HG03439 (cell line): ENCODE results near the gene CELF2.

Source experiments
- ATAC-seq: cut with Tn5 transposase; IDR thresholded peaks from one replicate; pipeline ENCODE4 v1.9.1; 2021; ENCODE audit warnings: mild to moderate bottlenecking, moderate library complexity; ENCODE audit not compliant: unreplicated experiment

Gene CELF2

DNA sequence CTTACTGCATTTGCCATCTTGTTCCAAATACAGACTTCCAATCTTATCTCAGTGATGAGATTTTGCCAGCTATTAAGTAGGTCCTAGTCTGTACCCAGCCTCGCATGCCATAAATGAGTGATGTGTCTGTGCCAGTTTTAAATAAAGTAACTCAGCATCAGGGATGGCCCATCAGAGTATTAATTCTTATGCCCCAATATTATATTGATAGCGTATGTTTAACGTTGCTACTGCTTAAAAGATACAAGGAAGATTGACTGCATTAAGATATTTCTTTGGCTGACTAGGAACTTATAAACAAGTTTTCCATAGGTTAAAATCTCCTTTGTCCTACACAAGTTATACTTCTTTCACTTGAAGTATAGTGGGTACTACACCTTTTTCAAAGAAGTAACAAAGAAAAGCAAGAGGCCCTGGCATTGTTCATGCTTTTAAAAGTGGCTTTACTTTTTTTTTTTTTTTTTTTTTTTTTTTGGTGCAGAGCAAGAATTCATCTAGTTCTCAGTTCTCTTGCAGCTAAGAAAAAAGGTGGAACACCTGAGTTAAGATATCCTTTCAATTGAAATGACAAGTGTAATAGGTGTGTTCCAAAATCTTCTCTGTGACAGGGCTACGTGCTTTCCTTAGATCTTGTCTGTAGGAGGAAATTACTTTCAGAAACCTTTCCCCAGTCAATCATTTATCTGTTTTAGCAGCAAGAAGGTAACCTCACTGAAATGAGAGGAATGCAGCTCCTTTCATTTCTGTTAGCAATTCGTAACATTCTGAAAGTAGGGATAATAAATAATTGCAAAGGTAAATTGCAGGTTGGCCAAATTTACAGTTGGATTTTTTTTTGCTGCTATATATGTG is 245.0 kb downstream of the CELF2 start:
- ATAC-seq: no peak

GRCh38 chr10:11263767-11264166 is 246.1 kb downstream of the CELF2 start:
- no peak for ATAC-seq

DNA sequence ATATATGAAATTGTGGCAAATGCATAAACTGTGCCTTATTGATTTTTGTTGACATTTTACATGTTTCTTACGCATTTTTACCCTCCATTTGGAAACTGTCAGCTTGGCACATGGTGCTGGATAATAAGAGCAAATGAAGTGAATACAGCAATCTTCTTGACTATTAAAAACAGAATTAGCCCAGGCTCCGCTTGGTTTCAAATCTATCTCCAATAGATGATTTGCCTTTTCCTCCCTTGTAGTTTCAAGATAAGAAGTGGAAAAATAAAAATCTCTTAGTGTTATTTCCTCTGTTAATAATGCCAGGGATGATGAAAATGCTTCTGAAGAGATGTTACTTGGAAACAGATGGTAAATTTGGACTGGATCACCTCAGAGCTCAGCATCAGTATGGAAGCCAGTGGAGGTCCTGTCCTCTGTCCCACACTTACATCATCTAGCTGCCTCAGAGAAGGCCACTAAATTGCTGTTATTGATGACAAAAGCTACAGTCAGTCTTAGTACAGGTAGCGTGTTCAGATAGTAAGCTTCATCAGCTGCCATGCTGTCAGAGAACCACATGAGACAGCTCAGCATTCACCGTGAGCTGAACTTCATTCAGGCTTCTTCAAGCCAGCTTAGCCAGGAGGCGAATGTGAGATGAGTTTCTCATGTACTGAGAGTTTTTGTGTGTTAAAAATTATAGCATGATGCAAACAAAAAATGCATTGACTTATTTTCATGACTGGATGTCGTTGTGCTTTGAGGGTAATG is 246.8 kb downstream of the CELF2 start:
- no peak for ATAC-seq

GRCh38 chr10:11265484-11265883 is 247.8 kb downstream of the CELF2 start:
- no peak for ATAC-seq

- no peak for ATAC-seq
These were observed 248.8 kb downstream of the CELF2 start for GRCh38 chr10:11266426-11266825.

- peak; percentile 78 for ATAC-seq
These were observed 252.6 kb downstream of the CELF2 start for GRCh38 chr10:11270135-11270857.

- no peak for ATAC-seq
These were observed 253.1 kb downstream of the CELF2 start for GRCh38 chr10:11270858-11271179.

DNA sequence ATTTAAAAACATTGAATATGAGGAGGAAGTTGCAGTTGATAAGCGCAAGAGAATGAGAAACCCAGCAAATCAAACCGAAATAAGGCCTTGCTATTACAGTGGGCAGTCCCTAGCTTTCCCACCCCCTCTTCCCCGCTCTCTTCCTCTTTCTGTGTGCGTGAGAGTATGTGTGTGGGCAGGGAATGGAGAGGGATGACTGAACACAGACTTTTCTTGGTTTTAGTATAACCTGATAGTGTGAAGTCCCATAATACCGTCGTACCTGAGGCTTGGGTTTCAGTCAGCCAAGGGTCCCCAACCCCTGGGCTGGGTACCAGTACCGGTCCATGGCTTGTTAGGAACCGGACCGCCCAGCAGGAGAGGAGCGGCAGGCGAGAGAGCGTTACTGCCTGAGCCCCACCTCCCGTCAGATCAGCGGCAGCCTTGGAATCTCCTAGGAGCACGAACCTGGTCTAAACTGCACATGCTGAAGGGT is 255.3 kb downstream of the CELF2 start:
- peak; percentile 39 for ATAC-seq

DNA sequence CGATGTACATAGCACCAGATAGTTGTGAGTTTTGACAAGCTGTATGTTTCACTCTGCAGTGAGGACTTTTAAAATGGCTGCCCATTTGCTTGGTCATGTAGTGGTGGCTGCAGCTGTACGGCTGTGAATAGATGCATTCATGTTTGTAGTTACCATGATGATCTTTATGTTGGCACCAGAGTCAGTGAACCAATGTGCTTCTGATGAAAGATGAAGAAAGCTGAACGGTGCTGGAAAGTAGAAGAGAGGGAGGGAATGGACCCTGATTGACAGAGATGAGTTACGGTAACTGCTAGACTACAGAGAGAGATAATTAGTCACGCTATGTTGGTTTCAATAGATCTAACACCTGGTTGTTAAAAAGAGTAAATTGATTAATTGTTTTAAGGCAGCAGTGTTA is 256.8 kb downstream of the CELF2 start:
- ATAC-seq: no peak

- ATAC-seq: no peak
These were observed 258.0 kb downstream of the CELF2 start for GRCh38 chr10:11275651-11276050.

GRCh38 chr10:11276449-11276990 is 258.8 kb downstream of the CELF2 start:
- ATAC-seq: no peak

DNA sequence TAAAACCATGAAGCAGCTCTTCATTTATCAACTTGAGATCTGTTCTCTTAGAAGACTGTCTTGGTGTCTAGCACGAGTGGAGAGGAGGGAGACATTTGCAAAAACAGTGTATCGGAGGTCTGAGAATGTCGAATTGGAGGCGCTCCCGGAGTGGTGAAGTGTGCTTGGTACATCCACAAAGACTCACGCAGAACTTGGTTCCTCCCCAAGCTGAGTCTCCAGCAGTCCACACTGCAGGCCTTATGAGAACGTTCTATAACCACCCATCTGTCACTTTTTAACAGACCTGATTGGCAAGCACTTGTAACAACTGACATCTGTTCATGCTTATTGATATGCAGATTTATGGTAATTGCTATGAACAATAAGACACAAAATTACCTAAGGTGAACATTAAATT is 261.6 kb downstream of the CELF2 start:
- no peak for ATAC-seq

DNA sequence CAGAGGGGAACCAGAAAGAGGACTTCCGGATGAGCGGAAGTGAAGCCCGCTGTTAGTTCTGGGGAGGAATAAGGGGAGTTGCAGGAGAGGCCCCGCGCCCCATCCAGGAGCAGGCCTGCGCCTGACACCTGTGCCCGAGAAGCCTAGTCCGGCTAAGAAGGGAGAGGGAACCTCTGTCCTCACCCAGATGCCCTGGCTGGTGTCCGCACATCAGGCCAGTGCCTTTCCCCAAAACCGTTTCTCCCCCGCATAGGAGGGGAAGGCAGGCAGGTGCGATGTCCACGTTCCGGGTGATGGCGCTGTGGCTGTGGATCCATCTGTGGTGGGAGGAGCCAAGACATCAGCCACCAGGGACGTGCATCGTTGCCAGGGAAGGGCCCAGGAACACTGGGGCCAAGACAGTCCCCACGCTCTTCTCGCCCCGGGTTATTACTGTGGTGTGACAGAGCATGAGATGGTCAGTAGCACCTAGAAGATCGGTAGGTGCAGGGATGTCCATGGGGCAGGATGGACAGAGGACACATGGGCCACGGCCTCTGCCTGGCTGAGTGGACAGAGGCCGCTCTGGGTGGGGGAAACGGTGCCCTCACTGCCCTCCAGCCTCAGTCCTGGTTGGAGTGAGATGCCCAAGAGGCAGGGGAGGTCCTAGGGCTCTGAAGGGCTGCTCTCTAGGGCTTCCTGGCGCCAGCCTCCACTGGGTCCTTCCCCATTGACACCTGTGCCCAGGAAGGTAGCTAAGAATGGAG is 262.7 kb downstream of the CELF2 start:
- no peak for ATAC-seq

DNA sequence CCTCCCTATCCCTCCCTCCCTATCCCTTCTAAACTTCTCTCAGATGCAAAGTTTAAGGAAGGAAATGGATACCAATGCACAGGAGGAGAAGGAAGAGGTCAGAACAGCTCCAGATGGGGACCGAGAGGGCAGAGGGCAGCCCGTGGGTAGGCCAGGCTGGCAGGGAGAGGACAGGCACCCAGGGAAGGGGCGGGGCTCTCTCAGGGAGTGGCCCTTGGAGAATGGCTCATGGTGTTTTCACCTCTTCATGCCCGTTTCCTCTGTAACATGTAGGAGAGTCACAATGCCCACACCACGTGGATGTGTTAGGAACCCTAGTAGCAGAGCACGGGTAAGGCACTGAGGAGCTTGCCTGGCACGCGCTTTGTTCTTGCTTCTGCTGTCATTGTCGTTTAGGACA is 264.5 kb downstream of the CELF2 start:
- ATAC-seq: no peak

- ATAC-seq: no peak
These were observed 265.0 kb downstream of the CELF2 start for GRCh38 chr10:11282661-11283060.

DNA sequence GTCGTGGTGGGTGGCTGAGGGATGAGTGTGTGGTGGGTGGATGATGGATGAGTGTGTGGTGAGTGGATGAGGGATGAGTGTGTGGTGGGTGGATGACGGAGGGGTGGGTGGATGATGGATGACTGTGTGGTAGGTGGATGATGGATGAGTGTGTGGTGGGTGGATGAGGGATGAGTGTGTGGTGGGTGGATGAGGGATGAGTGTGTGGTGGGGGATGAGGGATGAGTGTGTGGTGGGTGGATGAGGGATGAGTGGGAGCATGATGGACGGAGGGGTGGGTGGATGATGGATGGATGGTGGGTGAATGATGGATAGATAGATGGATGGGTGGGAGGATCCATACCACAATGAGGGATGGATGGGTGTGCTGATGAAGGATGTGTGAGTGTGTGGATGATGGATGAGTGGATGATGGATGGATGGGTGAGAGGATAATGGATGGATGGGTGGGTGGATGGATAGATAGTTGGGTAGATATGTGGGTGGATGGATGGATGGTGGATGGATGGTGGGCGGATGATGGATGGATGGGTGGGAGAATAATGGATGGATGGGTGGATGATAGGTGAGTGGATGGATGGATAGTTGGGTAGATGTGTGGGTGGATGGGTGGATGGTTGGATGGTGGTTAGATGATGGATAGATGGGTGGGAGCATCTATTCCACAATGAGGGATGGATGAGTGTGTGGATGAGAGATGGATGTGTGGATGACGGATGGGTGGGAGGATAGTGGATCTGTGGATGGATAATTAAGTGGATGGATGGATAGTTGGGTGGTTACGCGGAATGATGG is 266.8 kb downstream of the CELF2 start:
- no peak for ATAC-seq

DNA sequence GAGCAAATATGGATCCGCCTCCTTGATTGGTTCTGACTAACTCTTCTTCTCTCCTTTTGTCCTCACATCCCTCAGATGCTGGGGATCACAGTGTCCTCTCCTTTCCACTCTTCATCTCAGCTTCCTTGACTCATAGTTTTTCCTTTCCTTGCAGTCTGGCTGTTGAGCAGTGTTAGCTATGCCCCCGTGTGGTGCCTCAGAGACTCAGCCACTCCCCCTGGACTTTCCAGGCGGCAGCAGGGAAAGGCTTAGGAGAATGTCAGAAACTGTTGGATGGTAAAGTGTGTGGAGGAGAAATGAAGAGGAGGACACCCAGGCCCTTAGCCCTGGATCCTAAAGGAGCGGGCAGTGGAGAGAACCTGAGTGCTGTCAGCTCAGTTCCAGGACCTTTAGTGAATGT is 267.5 kb downstream of the CELF2 start:
- no peak for ATAC-seq

GRCh38 chr10:11286261-11286852 is 268.7 kb downstream of the CELF2 start:
- peak; percentile 93 for ATAC-seq

- ATAC-seq: no peak
These were observed 270.6 kb downstream of the CELF2 start for GRCh38 chr10:11288302-11288701.
